ENCODE measurements around the gene PAX9. TPM values are rescaled to one million over a fixed set of nuclear protein-coding genes. Genes with fewer than 3 reads are reported as not detected.

Gene PAX9
- total RNA-seq, 4 donors from 2014 or later: not detected

GRCh38 chr14:36659822-36660735 is 1.6 kb upstream of the PAX9 start:
- DNase-seq (no peak), ATAC-seq (no peak)
- peaks cover 96 to 100% (median 100%) of the 10 kb centered on the region in 3 donors for H3K27me3 ChIP-seq
- no peaks in the 10 kb centered on the region for H3K9me3 ChIP-seq
- H3K4me3 ChIP-seq: no peak overlapping the region
- in situ Hi-C loops (cut with MboI; ENCODE audit: low sequenced_read_pairs in 4 of 4) (loop anchor here in 3 of 4 donors (25.0 kb wide), 3 partner anchors 277 to 952 kb away; partner anchors contain the start of genes FOXA1 (in 1 of the 3) and TTC6 (in 1 of the 3)), intact Hi-C loops (cut with DNase I; ENCODE audit: low total_unique reads) (loop anchor here (10.0 kb wide), 1 partner anchor 145 kb away; no protein-coding TSS in a partner anchor)
- no peaks in the 10 kb centered on the region for H3K36me3 ChIP-seq
- peaks cover 33 to 44% of the 10 kb centered on the region in 2 donors for H3K4me1 ChIP-seq
- TF ChIP-seq CTCF (IDR thresholded peaks at IDR 0.05 in 4 of 5, conservative IDR thresholded peaks at IDR 0.05 in 1 of 5): no peak
- no peak for TF ChIP-seq POLR2A (IDR thresholded peaks at IDR 0.05)
- no peak overlapping the region for H3K27ac ChIP-seq

- DNase-seq (no peak), ATAC-seq (no peak)
- TF ChIP-seq POLR2A (IDR thresholded peaks at IDR 0.05) (no peak), CTCF (IDR thresholded peaks at IDR 0.05 in 4 of 5, conservative IDR thresholded peaks at IDR 0.05 in 1 of 5) (no peak)
- intact Hi-C loops (cut with DNase I; ENCODE audit: low total_unique reads) (no loop called here), in situ Hi-C loops (cut with MboI; ENCODE audit: low sequenced_read_pairs in 4 of 4) (loop anchor here in 3 of 4 donors (25.0 kb wide), 3 partner anchors 276 to 951 kb away; partner anchors contain the start of genes FOXA1 (in 1 of the 3) and TTC6 (in 1 of the 3))
- Histone ChIP-seq H3K36me3 (no peaks in the 10 kb centered on the region), H3K27me3 (peaks cover 96 to 100% (median 100%) of the 10 kb centered on the region in 3 donors), H3K9me3 (no peaks in the 10 kb centered on the region), H3K4me1 (peaks cover 29 to 44% of the 10 kb centered on the region in 2 donors), H3K27ac (no peak overlapping the region), H3K4me3 (peak overlapping the region; percentile 27 to 51 (median 44))
Observed at GRCh38 chr14:36660736-36661505, 739 bp upstream of the PAX9 start.

- no peaks in the 10 kb centered on the region for H3K36me3 ChIP-seq
- peaks cover 96 to 100% (median 100%) of the 10 kb centered on the region in 3 donors for H3K27me3 ChIP-seq
- peaks cover 22 to 46% of the 10 kb centered on the region in 2 donors for H3K4me1 ChIP-seq
- ATAC-seq (no peak), DNase-seq (no peak)
- intact Hi-C loops (cut with DNase I; ENCODE audit: low total_unique reads): no loop called here
- H3K9me3 ChIP-seq: no peaks in the 10 kb centered on the region
- peak overlapping the region; percentile 27 to 51 (median 44) for H3K4me3 ChIP-seq
- in situ Hi-C loops (cut with MboI; ENCODE audit: low sequenced_read_pairs in 4 of 4): loop anchor here in 3 of 4 donors (25.0 kb wide), 3 partner anchors 275 to 950 kb away; partner anchors contain the start of genes FOXA1 (in 1 of the 3) and TTC6 (in 1 of the 3)
- TF ChIP-seq CTCF (IDR thresholded peaks at IDR 0.05 in 4 of 5, conservative IDR thresholded peaks at IDR 0.05 in 1 of 5) (no peak), POLR2A (IDR thresholded peaks at IDR 0.05) (no peak)
- no peak overlapping the region for H3K27ac ChIP-seq
Observed at GRCh38 chr14:36662258-36662542, 540 bp downstream of the PAX9 start.

GRCh38 chr14:36662543-36663403 is 1.1 kb downstream of the PAX9 start:
- Histone ChIP-seq H3K4me1 (peaks cover 16 to 40% of the 10 kb centered on the region in 2 donors), H3K4me3 (peak overlapping the region; percentile 27 to 51 (median 44)), H3K9me3 (peaks cover 0 to 2% (median 0%) of the 10 kb centered on the region in 3 donors), H3K36me3 (no peaks in the 10 kb centered on the region), H3K27ac (no peak overlapping the region), H3K27me3 (peaks cover 96 to 100% (median 100%) of the 10 kb centered on the region in 3 donors)
- intact Hi-C loops (cut with DNase I; ENCODE audit: low total_unique reads): no loop called here
- ATAC-seq: no peak
- no peak for DNase-seq
- TF ChIP-seq CTCF (IDR thresholded peaks at IDR 0.05 in 4 of 5, conservative IDR thresholded peaks at IDR 0.05 in 1 of 5) (no peak), POLR2A (IDR thresholded peaks at IDR 0.05) (no peak)
- in situ Hi-C loops (cut with MboI; ENCODE audit: low sequenced_read_pairs in 4 of 4): loop anchor here in 3 of 4 donors (25.0 kb wide), 3 partner anchors 275 to 950 kb away; partner anchors contain the start of genes FOXA1 (in 1 of the 3) and TTC6 (in 1 of the 3)

Data from gastrocnemius medialis (tissue), 4 donors.